ENCODE results near the gene ZNF780A.
"Not testable (repeated sequence)": the region's sequence is repeated elsewhere in the genome, so short reads cannot be mapped to it uniquely, and the experiment has no call there.

The ZNF780A gene

DNA sequence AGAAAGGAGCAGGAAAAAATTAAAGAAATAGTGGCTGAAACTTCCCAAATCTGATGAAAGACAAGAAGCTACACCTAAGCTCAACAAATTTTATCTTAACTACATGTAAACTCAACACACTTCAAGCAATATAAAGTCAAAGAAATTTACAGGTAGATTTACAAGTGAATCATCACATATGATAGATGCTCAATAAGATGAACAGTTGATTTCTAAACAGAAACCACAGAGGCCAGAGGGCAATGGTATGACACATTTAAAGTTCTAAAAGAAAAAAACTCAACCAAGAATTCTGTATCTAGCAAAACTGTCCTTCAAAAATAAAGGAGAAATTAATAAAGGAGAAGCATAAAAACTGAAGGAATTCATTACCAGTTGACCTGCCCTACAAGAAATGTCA, 39.3 kb upstream of the ZNF780A start:
- no peak for DNase-seq (ENCODE audit: low read depth, low spot score)
- CTCF ChIA-PET: interaction anchor here (3.7 kb wide), 1 partner anchor 10 kb away, joined by 22 read pairs; no protein-coding TSS in a partner anchor
- no peak overlapping the region for H3K4me3 ChIP-seq (ENCODE audit: low read depth, low read length)
- TF ChIP-seq, protein P1, sequence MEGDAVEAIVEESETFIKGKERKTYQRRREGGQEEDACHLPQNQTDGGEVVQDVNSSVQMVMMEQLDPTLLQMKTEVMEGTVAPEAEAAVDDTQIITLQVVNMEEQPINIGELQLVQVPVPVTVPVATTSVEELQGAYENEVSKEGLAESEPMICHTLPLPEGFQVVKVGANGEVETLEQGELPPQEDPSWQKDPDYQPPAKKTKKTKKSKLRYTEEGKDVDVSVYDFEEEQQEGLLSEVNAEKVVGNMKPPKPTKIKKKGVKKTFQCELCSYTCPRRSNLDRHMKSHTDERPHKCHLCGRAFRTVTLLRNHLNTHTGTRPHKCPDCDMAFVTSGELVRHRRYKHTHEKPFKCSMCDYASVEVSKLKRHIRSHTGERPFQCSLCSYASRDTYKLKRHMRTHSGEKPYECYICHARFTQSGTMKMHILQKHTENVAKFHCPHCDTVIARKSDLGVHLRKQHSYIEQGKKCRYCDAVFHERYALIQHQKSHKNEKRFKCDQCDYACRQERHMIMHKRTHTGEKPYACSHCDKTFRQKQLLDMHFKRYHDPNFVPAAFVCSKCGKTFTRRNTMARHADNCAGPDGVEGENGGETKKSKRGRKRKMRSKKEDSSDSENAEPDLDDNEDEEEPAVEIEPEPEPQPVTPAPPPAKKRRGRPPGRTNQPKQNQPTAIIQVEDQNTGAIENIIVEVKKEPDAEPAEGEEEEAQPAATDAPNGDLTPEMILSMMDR (IDR thresholded peaks at IDR 0.05; ENCODE audit: insufficient read depth, low read length, missing control alignments): no peak
- POLR2A ChIA-PET: no interaction called here

DNA sequence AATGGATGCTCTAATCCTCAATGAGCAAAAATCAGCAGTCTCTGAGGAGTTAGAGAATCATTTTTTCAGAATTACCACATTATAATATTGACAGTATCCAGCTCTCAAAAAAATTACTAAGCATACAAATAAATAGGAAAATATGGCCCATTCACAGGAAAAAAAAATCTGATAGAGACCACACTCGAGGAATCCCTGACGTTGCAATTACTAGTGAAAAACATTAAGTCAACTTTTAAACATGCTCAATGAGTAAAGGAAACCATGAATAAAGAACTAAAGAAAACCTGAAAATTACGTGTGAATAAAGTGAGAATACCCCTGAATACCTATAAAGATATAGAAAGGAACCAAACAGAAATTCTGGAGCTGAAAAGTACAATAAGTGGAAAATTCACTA, 38.7 kb upstream of the ZNF780A start:
- TF ChIP-seq, protein P1 (IDR thresholded peaks at IDR 0.05; ENCODE audit: insufficient read depth, low read length, missing control alignments): no peak
- POLR2A ChIA-PET: no interaction called here
- no peak for DNase-seq (ENCODE audit: low read depth, low spot score)
- H3K4me3 ChIP-seq (ENCODE audit: low read depth, low read length): no peak overlapping the region
- CTCF ChIA-PET: interaction anchor here (3.7 kb wide), 1 partner anchor 11 kb away, joined by 22 read pairs; no protein-coding TSS in a partner anchor

DNA sequence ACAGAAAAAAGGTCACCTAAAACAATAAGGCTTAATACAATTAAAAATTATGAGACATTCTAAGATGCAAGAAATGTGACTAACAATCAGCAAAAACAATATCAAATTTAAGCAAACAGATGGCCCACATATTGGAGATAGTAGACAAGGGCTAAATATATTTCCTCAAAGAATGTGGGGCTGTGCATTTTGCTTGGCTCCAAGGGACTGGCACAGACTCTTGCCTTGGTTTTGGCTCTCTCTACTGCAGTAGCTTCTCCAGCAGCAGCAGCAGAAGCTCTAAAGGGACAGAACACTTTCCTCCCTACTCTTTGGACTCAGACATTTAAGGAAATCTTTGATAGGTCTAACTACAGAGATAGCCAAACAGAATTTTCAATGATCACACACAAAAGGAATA, 38.2 kb upstream of the ZNF780A start:
- TF ChIP-seq, protein P1 (IDR thresholded peaks at IDR 0.05; ENCODE audit: insufficient read depth, low read length, missing control alignments): no peak
- ChIA-PET POLR2A (no interaction called here), CTCF (interaction anchor here (3.7 kb wide), 1 partner anchor 11 kb away, joined by 22 read pairs; no protein-coding TSS in a partner anchor)
- no peak for DNase-seq (ENCODE audit: low read depth, low spot score)
- H3K4me3 ChIP-seq (ENCODE audit: low read depth, low read length): no peak overlapping the region

DNA sequence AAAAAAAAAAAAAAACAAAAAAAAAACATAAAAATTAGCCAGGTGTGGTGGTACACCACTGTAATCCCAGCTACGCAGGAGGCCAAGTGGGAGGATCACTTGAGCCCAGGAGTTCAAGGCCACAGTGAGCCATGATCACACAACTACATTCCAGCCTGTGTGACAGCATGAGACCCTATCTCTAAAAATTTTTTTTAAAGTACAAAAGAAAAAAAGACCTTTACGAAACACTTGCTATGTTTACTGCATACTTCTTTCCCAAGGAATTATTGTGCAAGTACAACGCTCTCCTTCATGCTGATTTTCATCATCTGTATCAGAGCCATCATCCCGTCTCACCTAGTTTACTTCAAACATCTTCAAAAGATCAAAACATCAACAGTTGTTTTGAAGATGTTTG, 28.6 kb upstream of the ZNF780A start:
- TF ChIP-seq, protein P1 (IDR thresholded peaks at IDR 0.05; ENCODE audit: insufficient read depth, low read length, missing control alignments): no peak
- CTCF ChIA-PET: no interaction called here
- POLR2A ChIA-PET: no interaction called here
- DNase-seq (ENCODE audit: low read depth, low spot score): no peak
- H3K4me3 ChIP-seq (ENCODE audit: low read depth, low read length): no peak overlapping the region

DNA sequence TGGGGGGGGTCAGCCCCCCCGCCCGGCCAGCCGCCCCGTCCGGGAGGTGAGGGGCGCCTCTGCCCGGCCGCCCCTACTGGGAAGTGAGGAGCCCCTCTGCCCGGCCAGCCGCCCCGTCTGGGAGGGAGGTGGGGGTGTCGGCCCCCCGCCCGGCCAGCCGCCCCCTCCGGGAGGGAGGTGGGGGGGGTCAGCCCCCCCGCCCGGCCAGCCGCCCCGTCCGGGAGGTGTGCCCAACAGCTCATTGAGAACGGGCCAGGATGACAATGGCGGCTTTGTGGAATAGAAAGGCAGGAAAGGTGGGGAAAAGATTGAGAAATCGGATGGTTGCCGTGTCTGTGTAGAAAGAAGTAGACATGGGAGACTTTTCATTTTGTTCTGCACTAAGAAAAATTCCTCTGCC, 27.9 kb upstream of the ZNF780A start:
- CTCF ChIA-PET; POLR2A ChIA-PET; H3K4me3 ChIP-seq (ENCODE audit: low read depth, low read length); DNase-seq (ENCODE audit: low read depth, low spot score): not testable (repeated sequence)

DNA sequence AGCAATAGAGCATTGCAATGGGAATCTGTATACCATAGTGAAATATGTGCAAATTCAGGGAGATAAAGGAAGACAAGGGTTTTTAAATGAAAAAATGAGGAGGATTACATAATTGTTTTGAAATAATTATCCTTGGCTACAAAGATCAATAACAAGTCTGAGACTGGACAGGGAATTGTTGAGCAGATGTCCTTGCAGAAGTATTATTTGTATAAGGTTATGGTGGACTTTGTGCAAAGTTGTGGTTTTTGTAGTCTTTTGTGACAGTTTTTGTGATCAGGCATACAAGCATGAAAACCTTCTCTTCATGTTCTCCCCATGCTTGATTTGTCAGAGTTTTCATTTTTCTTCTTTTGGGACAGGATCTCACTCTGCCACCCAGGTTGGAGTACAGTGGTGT, 25.3 kb upstream of the ZNF780A start:
- ChIA-PET POLR2A (no interaction called here), CTCF (no interaction called here)
- H3K4me3 ChIP-seq (ENCODE audit: low read depth, low read length): no peak overlapping the region
- no peak for DNase-seq (ENCODE audit: low read depth, low spot score)
- TF ChIP-seq, protein P1 (IDR thresholded peaks at IDR 0.05; ENCODE audit: insufficient read depth, low read length, missing control alignments): no peak

DNA sequence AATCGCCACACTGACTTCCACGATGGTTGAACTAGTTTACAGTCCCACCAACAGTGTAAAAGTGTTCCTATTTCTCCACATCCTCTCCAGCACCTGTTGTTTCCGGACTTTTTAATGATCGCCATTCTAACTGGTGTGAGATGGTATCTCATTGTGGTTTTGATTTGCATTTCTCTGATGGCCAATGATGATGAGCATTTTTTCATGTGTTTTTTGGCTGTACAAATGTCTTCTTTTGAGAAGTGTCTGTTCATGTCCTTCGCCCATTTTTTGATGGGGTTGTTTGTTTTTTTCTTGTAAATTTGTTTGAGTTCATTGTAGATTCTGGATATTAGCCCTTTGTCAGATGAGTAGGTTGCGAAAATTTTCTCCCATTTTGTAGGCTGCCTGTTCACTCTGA, 23.4 kb upstream of the ZNF780A start:
- H3K4me3 ChIP-seq (ENCODE audit: low read depth, low read length); CTCF ChIA-PET; POLR2A ChIA-PET; DNase-seq (ENCODE audit: low read depth, low spot score): not testable (repeated sequence)

DNA sequence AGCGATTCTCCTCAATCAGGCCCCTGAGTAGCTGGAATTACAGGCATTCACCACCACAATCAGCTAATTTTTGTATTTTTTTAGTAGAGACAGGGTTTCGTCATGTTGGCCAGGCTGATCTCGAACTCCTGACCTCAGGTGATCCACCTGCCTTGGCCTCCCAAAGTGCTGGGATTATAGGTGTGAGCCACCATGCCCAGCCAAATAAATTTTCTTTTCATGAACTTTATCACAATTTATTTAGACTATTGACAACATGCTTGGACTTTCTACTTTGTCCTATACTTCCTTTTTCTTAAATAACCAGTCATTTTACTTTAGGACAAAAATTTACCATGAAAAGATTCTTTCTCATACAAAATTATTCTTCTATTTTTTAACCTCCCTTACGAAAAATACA, 21.5 kb upstream of the ZNF780A start:
- POLR2A ChIA-PET; CTCF ChIA-PET; DNase-seq (ENCODE audit: low read depth, low spot score); H3K4me3 ChIP-seq (ENCODE audit: low read depth, low read length): not testable (repeated sequence)

Measured in AG04449 (cell line).